ENCODE results near the gene ROBO1. TPM values are rescaled to one million over a fixed set of nuclear protein-coding genes. Genes with fewer than 3 reads are reported as not detected.

ROBO1 gene
- total and polyA plus RNA-seq, 4 donors: 1.0 to 30.3 (median 3.9) TPM

GRCh38 chr3:78642226-78643035 is 1125.4 kb downstream of the ROBO1 start:
- H3K4me1 ChIP-seq (ENCODE audit: control insufficient read depth in 4 of 4, insufficient read depth in 4 of 4, low read length in 3 of 4): peaks cover 0 to 4% (median 1%) of the 10 kb centered on the region in 4 donors
- WGBS: 54% methylated on average over 3 of the region's 3 CpGs
- no peak overlapping the region for H3K27ac ChIP-seq (ENCODE audit: low read depth in 1 of 2, low read length in 2 of 2)
- no peak for TF ChIP-seq RAD21 (IDR thresholded peaks at IDR 0.05)
- H3K36me3 ChIP-seq (ENCODE audit: control insufficient read depth in 4 of 4, insufficient read depth in 3 of 4, low read depth in 1 of 4, low read length in 3 of 4): no peaks in the 10 kb centered on the region
- no peak overlapping the region for H3K4me3 ChIP-seq (ENCODE audit: low read depth in 1 of 3, low read length in 3 of 3)
- no peak overlapping the region for H3K9ac ChIP-seq (ENCODE audit: low read depth in 1 of 2, low read length in 2 of 2)
- no peaks in the 10 kb centered on the region for H3K27me3 ChIP-seq (ENCODE audit: control insufficient read depth in 4 of 4, insufficient read depth in 4 of 4, low read length in 3 of 4)
- no peaks in the 10 kb centered on the region for H3K9me3 ChIP-seq (ENCODE audit: control insufficient read depth in 4 of 4, low read length in 3 of 4)
- DNase-seq (ENCODE audit: low spot score): no peak

DNA sequence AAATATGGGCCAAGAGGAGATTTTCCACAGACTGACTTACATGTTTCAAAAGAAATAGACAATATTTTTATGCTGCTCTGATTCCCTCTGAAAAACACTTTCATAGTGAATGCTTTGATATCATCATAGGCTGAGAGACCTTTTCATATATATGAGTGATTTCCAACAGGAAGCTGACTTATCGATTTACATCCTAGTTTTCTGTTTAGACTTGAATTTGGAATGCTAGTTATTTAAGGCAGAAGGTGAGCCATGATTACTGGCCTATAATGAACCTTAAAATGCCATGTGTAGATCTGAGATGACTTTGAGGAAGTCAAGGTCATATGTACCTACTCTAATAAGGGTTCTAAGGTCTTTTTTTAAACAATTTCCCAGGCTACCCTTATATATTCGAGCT is 1126.1 kb downstream of the ROBO1 start:
- no peak overlapping the region for H3K27ac ChIP-seq (ENCODE audit: low read depth in 1 of 2, low read length in 2 of 2)
- 76% methylated on average over 2 of the region's 2 CpGs for WGBS
- H3K4me1 ChIP-seq (ENCODE audit: control insufficient read depth in 4 of 4, insufficient read depth in 4 of 4, low read length in 3 of 4): peaks cover 0 to 4% (median 1%) of the 10 kb centered on the region in 4 donors
- H3K9ac ChIP-seq (ENCODE audit: low read depth in 1 of 2, low read length in 2 of 2): no peak overlapping the region
- DNase-seq (ENCODE audit: low spot score): no peak
- no peak for TF ChIP-seq EGR1 (IDR thresholded peaks at IDR 0.05; ENCODE audit: low read depth in 2 of 2)
- TF ChIP-seq HNF4A (conservative IDR thresholded peaks at IDR 0.05): no peak
- no peak for TF ChIP-seq NR2F2 (IDR thresholded peaks at IDR 0.05)
- TF ChIP-seq, protein P1, sequence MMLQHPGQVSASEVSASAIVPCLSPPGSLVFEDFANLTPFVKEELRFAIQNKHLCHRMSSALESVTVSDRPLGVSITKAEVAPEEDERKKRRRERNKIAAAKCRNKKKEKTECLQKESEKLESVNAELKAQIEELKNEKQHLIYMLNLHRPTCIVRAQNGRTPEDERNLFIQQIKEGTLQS (IDR thresholded peaks at IDR 0.05): no peak
- no peak for TF ChIP-seq RAD21 (IDR thresholded peaks at IDR 0.05)
- no peak for TF ChIP-seq FOXA1 (IDR thresholded peaks at IDR 0.05)
- TF ChIP-seq FOXA2 (IDR thresholded peaks at IDR 0.05): no peak
- no peaks in the 10 kb centered on the region for H3K9me3 ChIP-seq (ENCODE audit: control insufficient read depth in 4 of 4, low read length in 3 of 4)
- no peaks in the 10 kb centered on the region for H3K36me3 ChIP-seq (ENCODE audit: control insufficient read depth in 4 of 4, insufficient read depth in 3 of 4, low read depth in 1 of 4, low read length in 3 of 4)
- H3K27me3 ChIP-seq (ENCODE audit: control insufficient read depth in 4 of 4, insufficient read depth in 4 of 4, low read length in 3 of 4): no peaks in the 10 kb centered on the region
- no peak overlapping the region for H3K4me3 ChIP-seq (ENCODE audit: low read depth in 1 of 3, low read length in 3 of 3)

GRCh38 chr3:78634316-78634715 is 1133.5 kb downstream of the ROBO1 start:
- H3K27ac ChIP-seq (ENCODE audit: low read depth in 1 of 2, low read length in 2 of 2): no peak overlapping the region
- H3K4me1 ChIP-seq (ENCODE audit: control insufficient read depth in 4 of 4, insufficient read depth in 4 of 4, low read length in 3 of 4): no peaks in the 10 kb centered on the region
- no peak overlapping the region for H3K4me3 ChIP-seq (ENCODE audit: low read depth in 1 of 3, low read length in 3 of 3)
- H3K9ac ChIP-seq (ENCODE audit: low read depth in 1 of 2, low read length in 2 of 2): no peak overlapping the region
- no peaks in the 10 kb centered on the region for H3K9me3 ChIP-seq (ENCODE audit: control insufficient read depth in 4 of 4, low read length in 3 of 4)
- no peak for DNase-seq (ENCODE audit: low spot score)
- TF ChIP-seq NR2F2 (IDR thresholded peaks at IDR 0.05): no peak
- TF ChIP-seq HNF4G (IDR thresholded peaks at IDR 0.05): no peak
- TF ChIP-seq FOXA1 (IDR thresholded peaks at IDR 0.05): no peak
- TF ChIP-seq HNF4A (conservative IDR thresholded peaks at IDR 0.05): no peak
- no peak for TF ChIP-seq EGR1 (IDR thresholded peaks at IDR 0.05; ENCODE audit: low read depth in 2 of 2)
- TF ChIP-seq MAX (IDR thresholded peaks at IDR 0.05): no peak
- no peak for TF ChIP-seq JUND (IDR thresholded peaks at IDR 0.05)
- TF ChIP-seq RXRA (IDR thresholded peaks at IDR 0.05): no peak
- no peaks in the 10 kb centered on the region for H3K36me3 ChIP-seq (ENCODE audit: control insufficient read depth in 4 of 4, insufficient read depth in 3 of 4, low read depth in 1 of 4, low read length in 3 of 4)
- no peaks in the 10 kb centered on the region for H3K27me3 ChIP-seq (ENCODE audit: control insufficient read depth in 4 of 4, insufficient read depth in 4 of 4, low read length in 3 of 4)
- WGBS: 70% methylated on average over 3 of the region's 3 CpGs

DNA sequence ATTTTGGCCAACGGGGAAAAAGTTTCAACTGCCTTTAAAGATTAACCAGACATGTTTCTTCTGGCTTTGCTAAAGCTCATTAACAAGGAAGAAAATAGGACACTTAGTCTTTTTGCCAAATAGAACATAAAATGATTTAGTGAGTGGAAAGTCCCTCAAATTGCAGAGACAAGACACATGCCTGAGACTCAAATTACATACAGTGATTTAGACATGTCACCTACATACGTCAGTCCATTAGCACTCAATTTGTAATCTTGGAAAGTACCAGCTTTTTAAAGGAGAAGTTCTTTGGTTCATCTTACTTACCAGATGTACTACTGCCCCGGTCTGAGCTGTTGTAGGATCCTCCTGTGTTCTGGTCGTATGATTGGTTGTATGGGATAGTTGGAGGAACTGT is 1134.2 kb downstream of the ROBO1 start:
- DNase-seq (ENCODE audit: low spot score): no peak
- Histone ChIP-seq H3K27me3 (ENCODE audit: control insufficient read depth in 4 of 4, insufficient read depth in 4 of 4, low read length in 3 of 4) (no peaks in the 10 kb centered on the region), H3K9me3 (ENCODE audit: control insufficient read depth in 4 of 4, low read length in 3 of 4) (no peaks in the 10 kb centered on the region), H3K4me1 (ENCODE audit: control insufficient read depth in 4 of 4, insufficient read depth in 4 of 4, low read length in 3 of 4) (no peaks in the 10 kb centered on the region), H3K36me3 (ENCODE audit: control insufficient read depth in 4 of 4, insufficient read depth in 3 of 4, low read depth in 1 of 4, low read length in 3 of 4) (no peaks in the 10 kb centered on the region), H3K4me3 (ENCODE audit: low read depth in 1 of 3, low read length in 3 of 3) (no peak overlapping the region), H3K27ac (ENCODE audit: low read depth in 1 of 2, low read length in 2 of 2) (no peak overlapping the region), H3K9ac (ENCODE audit: low read depth in 1 of 2, low read length in 2 of 2) (no peak overlapping the region)
- WGBS: 67% methylated on average over 4 of the region's 4 CpGs
- TF ChIP-seq SP1 (IDR thresholded peaks at IDR 0.05) (no peak), MAX (IDR thresholded peaks at IDR 0.05) (no peak), HNF4G (IDR thresholded peaks at IDR 0.05) (no peak), TAF1 (conservative IDR thresholded peaks at IDR 0.05) (no peak), HNF4A (conservative IDR thresholded peaks at IDR 0.05) (no peak), JUND (IDR thresholded peaks at IDR 0.05) (no peak), REST (IDR thresholded peaks at IDR 0.05) (no peak), EGR1 (IDR thresholded peaks at IDR 0.05; ENCODE audit: low read depth in 2 of 2) (no peak), RAD21 (IDR thresholded peaks at IDR 0.05) (no peak)
- TF ChIP-seq, protein P2, sequence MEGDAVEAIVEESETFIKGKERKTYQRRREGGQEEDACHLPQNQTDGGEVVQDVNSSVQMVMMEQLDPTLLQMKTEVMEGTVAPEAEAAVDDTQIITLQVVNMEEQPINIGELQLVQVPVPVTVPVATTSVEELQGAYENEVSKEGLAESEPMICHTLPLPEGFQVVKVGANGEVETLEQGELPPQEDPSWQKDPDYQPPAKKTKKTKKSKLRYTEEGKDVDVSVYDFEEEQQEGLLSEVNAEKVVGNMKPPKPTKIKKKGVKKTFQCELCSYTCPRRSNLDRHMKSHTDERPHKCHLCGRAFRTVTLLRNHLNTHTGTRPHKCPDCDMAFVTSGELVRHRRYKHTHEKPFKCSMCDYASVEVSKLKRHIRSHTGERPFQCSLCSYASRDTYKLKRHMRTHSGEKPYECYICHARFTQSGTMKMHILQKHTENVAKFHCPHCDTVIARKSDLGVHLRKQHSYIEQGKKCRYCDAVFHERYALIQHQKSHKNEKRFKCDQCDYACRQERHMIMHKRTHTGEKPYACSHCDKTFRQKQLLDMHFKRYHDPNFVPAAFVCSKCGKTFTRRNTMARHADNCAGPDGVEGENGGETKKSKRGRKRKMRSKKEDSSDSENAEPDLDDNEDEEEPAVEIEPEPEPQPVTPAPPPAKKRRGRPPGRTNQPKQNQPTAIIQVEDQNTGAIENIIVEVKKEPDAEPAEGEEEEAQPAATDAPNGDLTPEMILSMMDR (IDR thresholded peaks at IDR 0.05; ENCODE audit: low read depth, low read length, missing input control): no peak
